CD4-positive, alpha-beta memory T cell (primary cell): ENCODE measurements around the gene TARBP2. TPM values are rescaled to one million over a fixed set of nuclear protein-coding genes. Genes with fewer than 3 reads are reported as not detected.

Experiments used
- CTCF ChIA-PET: fragments of 350-600 bp; sonication (Branson Sonifier 250); formaldehyde crosslinking; loops from one replicate; lab custom pipeline; 2021; ENCODE audit warnings: inconsistent platforms; ENCODE audit not compliant: partially characterized antibody; lab: Charles Lee
- POLR2A ChIA-PET: fragments of 350-600 bp; sonication (Branson Sonifier 250); formaldehyde crosslinking; loops from one replicate; lab custom pipeline; 2021; ENCODE audit not compliant: partially characterized antibody; lab: Charles Lee
- DNase-seq, 5 donors: peaks; one replicate each; pipeline versions ENCODE4 v3.0.0 to v3.0.0-alpha.2; 2020 to 2022; ENCODE audit warnings: mixed read lengths in 1 of 5
- H3K27ac ChIP-seq: one replicate; pipeline ENCODE4 v1.7.0; 2013; ENCODE audit warnings: low read depth, low read length
- H3K27me3 ChIP-seq: 2 replicates; pipeline ENCODE4 v1.7.0; 2013; ENCODE audit warnings: mild to moderate bottlenecking, low read length, moderate library complexity; ENCODE audit not compliant: insufficient read depth
- H3K36me3 ChIP-seq: 2 replicates; pipeline ENCODE4 v1.7.0; 2013; ENCODE audit warnings: mild to moderate bottlenecking, low read length, moderate library complexity; ENCODE audit not compliant: insufficient read depth
- H3K4me1 ChIP-seq: 2 replicates; pipeline ENCODE4 v1.7.0; 2013; ENCODE audit warnings: mild to moderate bottlenecking, low read length, moderate library complexity; ENCODE audit not compliant: insufficient read depth
- H3K4me3 ChIP-seq, 2 donors: one replicate each; pipeline ENCODE4 v1.7.0; 2013; ENCODE audit warnings: low read length in 2 of 2, mild to moderate bottlenecking in 1 of 2
- H3K9me3 ChIP-seq, 2 donors: one replicate each; pipeline ENCODE4 v1.7.0; 2013; ENCODE audit warnings: low read length in 2 of 2, control low read depth in 1 of 2; ENCODE audit not compliant: control insufficient read depth in 1 of 2
- H3K27ac Mint-ChIP-seq, 7 donors: one replicate each; pipeline ENCODE4 v1.8.0; 2020 to 2021; ENCODE audit warnings: mixed read lengths in 7 of 7, mild to moderate bottlenecking in 6 of 7, inconsistent platforms in 3 of 7, moderate library complexity in 3 of 7
- H3K27me3 Mint-ChIP-seq, 2 donors: one replicate each; pipeline ENCODE4 v1.8.0; 2020 to 2021; ENCODE audit warnings: mixed read lengths in 2 of 2
- H3K36me3 Mint-ChIP-seq, 2 donors: one replicate each; pipeline ENCODE4 v1.8.0; 2020 to 2021; ENCODE audit warnings: mixed read lengths in 2 of 2, inconsistent platforms in 1 of 2, mild to moderate bottlenecking in 1 of 2
- H3K4me1 Mint-ChIP-seq, 4 donors: one replicate each; pipeline ENCODE4 v1.8.0; 2020 to 2021; ENCODE audit warnings: mixed read lengths in 4 of 4, mild to moderate bottlenecking in 1 of 4
- H3K4me3 Mint-ChIP-seq, 8 donors: one replicate each; pipeline ENCODE4 v1.8.0; 2020 to 2021; ENCODE audit warnings: mixed read lengths in 8 of 8, mild to moderate bottlenecking in 7 of 8, moderate library complexity in 6 of 8, inconsistent platforms in 3 of 8
- H3K9me3 Mint-ChIP-seq, 8 donors: one replicate each; pipeline ENCODE4 v1.8.0; 2020 to 2021; ENCODE audit warnings: mixed read lengths in 8 of 8, mild to moderate bottlenecking in 5 of 8, inconsistent platforms in 3 of 8, moderate library complexity in 1 of 8
- intact Hi-C: fragments of 100-400 bp; cut with micrococcal nuclease; formaldehyde crosslinking; loops from one replicate; pipeline ENCODE4 v1.15.1; 2023
- polyA plus RNA-seq, 2 donors: library from polyadenylated mRNA; unstranded; fragments of 300-500 nt; fragmentation: Illumina TruSeq; gene quantifications; one replicate each; pipeline ENCODE4 v1.2.3, GENCODE V29; 2021
- total RNA-seq, 2 experiments: library from RNA; stranded (reverse); gene quantifications; one replicate each; pipeline ENCODE4 v1.2.3, GENCODE V29; 2021

Gene TARBP2
- total and polyA plus RNA-seq, 4 experiments from 2014 or later: 24.5 to 37.0 (median 30.0) TPM

GRCh38 chr12:53464685-53465418 is 36.2 kb upstream of the TARBP2 start:
- Mint-ChIP-seq H3K36me3 (peaks cover 73 to 92% of the 10 kb centered on the region in 2 donors), H3K9me3 (no peaks in the 10 kb centered on the region), H3K4me3 (no peak overlapping the region), H3K4me1 (peaks cover 19 to 41% (median 30%) of the 10 kb centered on the region in 4 donors), H3K27me3 (no peaks in the 10 kb centered on the region), H3K27ac (peak overlapping the region in 4 of 7 donors; percentile 36 to 73 (median 60))
- DNase-seq: no peak
- Histone ChIP-seq H3K4me3 (no peak overlapping the region), H3K27ac (no peak overlapping the region), H3K27me3 (no peaks in the 10 kb centered on the region), H3K4me1 (no peaks in the 10 kb centered on the region), H3K36me3 (peaks cover 99% of the 10 kb centered on the region), H3K9me3 (no peaks in the 10 kb centered on the region)
- intact Hi-C loops: no loop called here
- CTCF ChIA-PET: interaction anchor here (1.6 kb wide), 1 partner anchor 44 kb away, joined by 4 read pairs; no protein-coding TSS in a partner anchor
- POLR2A ChIA-PET: interaction anchor here (1.1 kb wide), 1 partner anchor 36 kb away, joined by 7 read pairs; the partner anchor contains the start of gene TARBP2

GRCh38 chr12:53465679-53466078 is 35.4 kb upstream of the TARBP2 start:
- no peaks in the 10 kb centered on the region for H3K27me3 Mint-ChIP-seq
- Histone ChIP-seq H3K4me3 (no peak overlapping the region), H3K4me1 (no peaks in the 10 kb centered on the region), H3K27me3 (no peaks in the 10 kb centered on the region), H3K36me3 (peaks cover 97% of the 10 kb centered on the region), H3K9me3 (no peaks in the 10 kb centered on the region), H3K27ac (no peak overlapping the region)
- intact Hi-C loops: no loop called here
- peaks cover 14 to 33% (median 25%) of the 10 kb centered on the region in 4 donors for H3K4me1 Mint-ChIP-seq
- ChIA-PET POLR2A (no interaction called here), CTCF (interaction anchor here (1.6 kb wide), 1 partner anchor 43 kb away, joined by 4 read pairs; no protein-coding TSS in a partner anchor)
- DNase-seq: no peak
- H3K36me3 Mint-ChIP-seq: peaks cover 68 to 87% of the 10 kb centered on the region in 2 donors
- no peaks in the 10 kb centered on the region for H3K9me3 Mint-ChIP-seq
- H3K27ac Mint-ChIP-seq: peak overlapping the region in 5 of 7 donors; percentile 29 to 67 (median 48)
- no peak overlapping the region for H3K4me3 Mint-ChIP-seq

GRCh38 chr12:53466640-53467039 is 34.4 kb upstream of the TARBP2 start:
- Mint-ChIP-seq H3K36me3 (peaks cover 67 to 86% of the 10 kb centered on the region in 2 donors), H3K27me3 (no peaks in the 10 kb centered on the region), H3K4me1 (peaks cover 18 to 34% (median 27%) of the 10 kb centered on the region in 4 donors), H3K27ac (peak overlapping the region in 6 of 7 donors; percentile 15 to 69 (median 58)), H3K9me3 (no peaks in the 10 kb centered on the region), H3K4me3 (no peak overlapping the region)
- no peaks in the 10 kb centered on the region for H3K9me3 ChIP-seq
- H3K36me3 ChIP-seq: peaks cover 94% of the 10 kb centered on the region
- CTCF ChIA-PET: no interaction called here
- no peak overlapping the region for H3K4me3 ChIP-seq
- DNase-seq: no peak
- POLR2A ChIA-PET: interaction anchor here (1.7 kb wide), 1 partner anchor 15 kb away, joined by 4 read pairs; no protein-coding TSS in a partner anchor
- intact Hi-C loops: no loop called here
- no peak overlapping the region for H3K27ac ChIP-seq
- H3K27me3 ChIP-seq: no peaks in the 10 kb centered on the region
- H3K4me1 ChIP-seq: peaks cover 2% of the 10 kb centered on the region

- intact Hi-C loops: no loop called here
- ChIA-PET CTCF (interaction anchor here (1.3 kb wide), 1 partner anchor 10 kb away, joined by 4 read pairs; no protein-coding TSS in a partner anchor), POLR2A (interaction anchor here (1.1 to 1.7 kb wide), 2 partner anchors 14 to 34 kb away, joined by 4 read pairs; partner anchors contain the start of gene TARBP2)
- no peak overlapping the region for H3K27ac ChIP-seq
- H3K9me3 ChIP-seq: no peaks in the 10 kb centered on the region
- Mint-ChIP-seq H3K4me3 (no peak overlapping the region), H3K27me3 (no peaks in the 10 kb centered on the region), H3K9me3 (no peaks in the 10 kb centered on the region), H3K27ac (peak overlapping the region in 5 of 7 donors; percentile 15 to 69 (median 64)), H3K36me3 (peaks cover 68 to 86% of the 10 kb centered on the region in 2 donors), H3K4me1 (peaks cover 20 to 38% (median 31%) of the 10 kb centered on the region in 4 donors)
- peaks cover 94% of the 10 kb centered on the region for H3K36me3 ChIP-seq
- no peak for DNase-seq
- H3K4me3 ChIP-seq: no peak overlapping the region
- H3K27me3 ChIP-seq: no peaks in the 10 kb centered on the region
- H3K4me1 ChIP-seq: peaks cover 6% of the 10 kb centered on the region
Observed at GRCh38 chr12:53467082-53467481, 34.0 kb upstream of the TARBP2 start.

GRCh38 chr12:53467880-53468279 is 33.2 kb upstream of the TARBP2 start:
- Mint-ChIP-seq H3K27ac (peak overlapping the region in 3 of 7 donors; percentile 1 to 77 (median 30)), H3K27me3 (no peaks in the 10 kb centered on the region), H3K36me3 (peaks cover 61 to 86% of the 10 kb centered on the region in 2 donors), H3K4me1 (peaks cover 26 to 41% (median 34%) of the 10 kb centered on the region in 4 donors), H3K4me3 (no peak overlapping the region), H3K9me3 (no peaks in the 10 kb centered on the region)
- intact Hi-C loops: no loop called here
- CTCF ChIA-PET: interaction anchor here (1.2 to 1.3 kb wide), 2 partner anchors 9 to 401 kb away, joined by 3 to 4 read pairs; no protein-coding TSS in a partner anchor
- Histone ChIP-seq H3K27ac (no peak overlapping the region), H3K4me3 (no peak overlapping the region), H3K27me3 (no peaks in the 10 kb centered on the region), H3K36me3 (peaks cover 94% of the 10 kb centered on the region), H3K4me1 (peaks cover 14% of the 10 kb centered on the region), H3K9me3 (no peaks in the 10 kb centered on the region)
- no peak for DNase-seq
- POLR2A ChIA-PET: interaction anchor here (0.6 to 1.7 kb wide), 3 partner anchors 13 to 33 kb away, joined by 3 to 4 read pairs (median 4); partner anchors contain the start of gene TARBP2

- Mint-ChIP-seq H3K4me3 (no peak overlapping the region), H3K9me3 (no peaks in the 10 kb centered on the region), H3K27ac (peak overlapping the region in 1 of 7 donors; percentile 88), H3K4me1 (peaks cover 23 to 42% (median 33%) of the 10 kb centered on the region in 4 donors), H3K27me3 (no peaks in the 10 kb centered on the region), H3K36me3 (peaks cover 57 to 84% of the 10 kb centered on the region in 2 donors)
- CTCF ChIA-PET: interaction anchor here (1.2 to 1.3 kb wide), 2 partner anchors 9 to 401 kb away, joined by 3 to 4 read pairs; no protein-coding TSS in a partner anchor
- H3K9me3 ChIP-seq: no peaks in the 10 kb centered on the region
- H3K4me1 ChIP-seq: peaks cover 18% of the 10 kb centered on the region
- no peak overlapping the region for H3K4me3 ChIP-seq
- no peak for DNase-seq
- H3K27ac ChIP-seq: no peak overlapping the region
- no peaks in the 10 kb centered on the region for H3K27me3 ChIP-seq
- intact Hi-C loops: no loop called here
- peaks cover 94% of the 10 kb centered on the region for H3K36me3 ChIP-seq
- POLR2A ChIA-PET: interaction anchor here (0.6 to 1.7 kb wide), 3 partner anchors 13 to 33 kb away, joined by 3 to 4 read pairs (median 4); partner anchors contain the start of gene TARBP2
Observed at GRCh38 chr12:53468282-53468681, 32.8 kb upstream of the TARBP2 start.
